ENCODE measurements around the gene SPATA13.

The SPATA13 gene

GRCh38 chr13:24129914-24130774 lies 30.4 kb upstream of the SPATA13 start:
- H3K4me3 ChIP-seq (ENCODE audit: control insufficient read depth, low read depth, low read length), result no peak overlapping the region
- TF ChIP-seq, protein P1, sequence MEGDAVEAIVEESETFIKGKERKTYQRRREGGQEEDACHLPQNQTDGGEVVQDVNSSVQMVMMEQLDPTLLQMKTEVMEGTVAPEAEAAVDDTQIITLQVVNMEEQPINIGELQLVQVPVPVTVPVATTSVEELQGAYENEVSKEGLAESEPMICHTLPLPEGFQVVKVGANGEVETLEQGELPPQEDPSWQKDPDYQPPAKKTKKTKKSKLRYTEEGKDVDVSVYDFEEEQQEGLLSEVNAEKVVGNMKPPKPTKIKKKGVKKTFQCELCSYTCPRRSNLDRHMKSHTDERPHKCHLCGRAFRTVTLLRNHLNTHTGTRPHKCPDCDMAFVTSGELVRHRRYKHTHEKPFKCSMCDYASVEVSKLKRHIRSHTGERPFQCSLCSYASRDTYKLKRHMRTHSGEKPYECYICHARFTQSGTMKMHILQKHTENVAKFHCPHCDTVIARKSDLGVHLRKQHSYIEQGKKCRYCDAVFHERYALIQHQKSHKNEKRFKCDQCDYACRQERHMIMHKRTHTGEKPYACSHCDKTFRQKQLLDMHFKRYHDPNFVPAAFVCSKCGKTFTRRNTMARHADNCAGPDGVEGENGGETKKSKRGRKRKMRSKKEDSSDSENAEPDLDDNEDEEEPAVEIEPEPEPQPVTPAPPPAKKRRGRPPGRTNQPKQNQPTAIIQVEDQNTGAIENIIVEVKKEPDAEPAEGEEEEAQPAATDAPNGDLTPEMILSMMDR (IDR thresholded peaks at IDR 0.05; ENCODE audit: control insufficient read depth, insufficient read depth, low read depth, low read length, missing control alignments), result no peak
- DNase-seq (ENCODE audit: low read depth), result no peak

GRCh38 chr13:24131749-24132148 lies 28.8 kb upstream of the SPATA13 start:
- TF ChIP-seq, protein P1 (IDR thresholded peaks at IDR 0.05; ENCODE audit: control insufficient read depth, insufficient read depth, low read depth, low read length, missing control alignments), result no peak
- no peak for DNase-seq (ENCODE audit: low read depth)
- H3K4me3 ChIP-seq (ENCODE audit: control insufficient read depth, low read depth, low read length), result no peak overlapping the region

DNA sequence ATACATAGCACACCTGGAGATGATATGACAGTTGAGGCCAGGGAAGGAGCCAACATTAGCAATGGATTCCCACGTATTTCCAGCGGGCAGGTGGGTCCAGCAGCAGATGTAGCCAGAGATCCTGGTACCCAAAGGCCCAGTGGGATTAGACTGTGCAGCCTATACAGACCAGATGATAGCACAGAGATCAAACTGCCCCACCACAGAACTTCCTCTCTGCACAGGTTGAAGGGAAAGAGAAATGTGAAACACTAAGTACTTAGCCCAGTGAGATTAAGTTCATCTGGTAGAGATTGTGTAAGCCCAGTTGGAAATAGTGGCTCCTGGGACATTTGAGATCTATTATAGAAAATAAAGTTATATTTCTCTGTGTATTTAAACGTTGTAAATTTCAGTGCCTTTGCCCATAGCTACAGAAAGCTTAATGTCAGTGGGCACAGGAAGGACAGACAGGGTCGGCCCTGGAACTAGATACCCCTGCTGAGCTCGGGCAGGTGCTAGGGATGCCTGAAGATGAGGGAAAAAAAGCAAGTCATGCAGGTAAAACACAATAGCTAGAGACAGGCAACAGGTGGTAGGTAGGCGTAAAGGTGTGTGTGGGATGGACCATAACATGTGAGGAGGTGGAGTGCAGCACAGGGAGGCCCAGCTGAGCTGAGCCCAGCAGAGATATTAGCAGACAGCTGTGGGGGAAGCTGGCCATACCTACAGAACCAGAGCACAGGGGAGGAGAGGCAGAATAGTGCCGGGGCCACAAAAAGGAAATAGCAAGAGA lies 27.3 kb upstream of the SPATA13 start:
- TF ChIP-seq, protein P1 (IDR thresholded peaks at IDR 0.05; ENCODE audit: control insufficient read depth, insufficient read depth, low read depth, low read length, missing control alignments), result no peak
- no peak overlapping the region for H3K4me3 ChIP-seq (ENCODE audit: control insufficient read depth, low read depth, low read length)
- no peak for DNase-seq (ENCODE audit: low read depth)

- H3K4me3 ChIP-seq (ENCODE audit: control insufficient read depth, low read depth, low read length), result no peak overlapping the region
- TF ChIP-seq, protein P1 (IDR thresholded peaks at IDR 0.05; ENCODE audit: control insufficient read depth, insufficient read depth, low read depth, low read length, missing control alignments), result no peak
- no peak for DNase-seq (ENCODE audit: low read depth)
These were observed 26.3 kb upstream of the SPATA13 start for GRCh38 chr13:24134231-24134630.

GRCh38 chr13:24134757-24135156 lies 25.8 kb upstream of the SPATA13 start:
- TF ChIP-seq, protein P1 (IDR thresholded peaks at IDR 0.05; ENCODE audit: control insufficient read depth, insufficient read depth, low read depth, low read length, missing control alignments), result no peak
- no peak for DNase-seq (ENCODE audit: low read depth)
- H3K4me3 ChIP-seq (ENCODE audit: control insufficient read depth, low read depth, low read length), result no peak overlapping the region

GRCh38 chr13:24135674-24136300 lies 24.7 kb upstream of the SPATA13 start:
- no peak overlapping the region for H3K4me3 ChIP-seq (ENCODE audit: control insufficient read depth, low read depth, low read length)
- TF ChIP-seq, protein P1 (IDR thresholded peaks at IDR 0.05; ENCODE audit: control insufficient read depth, insufficient read depth, low read depth, low read length, missing control alignments), result no peak
- no peak for DNase-seq (ENCODE audit: low read depth)
